NCI-H446 treated with DMSO at 0.1 percent for 48 hours (cell line): ENCODE measurements around the gene ZNF44.
"Not testable (repeated sequence)": the region's sequence is repeated elsewhere in the genome, so short reads cannot be mapped to it uniquely, and the experiment has no call there.

ENCODE experiments used
- DNase-seq: peaks from one replicate; lab custom pipeline; 2025; lab: John Stamatoyannopoulos, UW

ZNF44 gene

DNA sequence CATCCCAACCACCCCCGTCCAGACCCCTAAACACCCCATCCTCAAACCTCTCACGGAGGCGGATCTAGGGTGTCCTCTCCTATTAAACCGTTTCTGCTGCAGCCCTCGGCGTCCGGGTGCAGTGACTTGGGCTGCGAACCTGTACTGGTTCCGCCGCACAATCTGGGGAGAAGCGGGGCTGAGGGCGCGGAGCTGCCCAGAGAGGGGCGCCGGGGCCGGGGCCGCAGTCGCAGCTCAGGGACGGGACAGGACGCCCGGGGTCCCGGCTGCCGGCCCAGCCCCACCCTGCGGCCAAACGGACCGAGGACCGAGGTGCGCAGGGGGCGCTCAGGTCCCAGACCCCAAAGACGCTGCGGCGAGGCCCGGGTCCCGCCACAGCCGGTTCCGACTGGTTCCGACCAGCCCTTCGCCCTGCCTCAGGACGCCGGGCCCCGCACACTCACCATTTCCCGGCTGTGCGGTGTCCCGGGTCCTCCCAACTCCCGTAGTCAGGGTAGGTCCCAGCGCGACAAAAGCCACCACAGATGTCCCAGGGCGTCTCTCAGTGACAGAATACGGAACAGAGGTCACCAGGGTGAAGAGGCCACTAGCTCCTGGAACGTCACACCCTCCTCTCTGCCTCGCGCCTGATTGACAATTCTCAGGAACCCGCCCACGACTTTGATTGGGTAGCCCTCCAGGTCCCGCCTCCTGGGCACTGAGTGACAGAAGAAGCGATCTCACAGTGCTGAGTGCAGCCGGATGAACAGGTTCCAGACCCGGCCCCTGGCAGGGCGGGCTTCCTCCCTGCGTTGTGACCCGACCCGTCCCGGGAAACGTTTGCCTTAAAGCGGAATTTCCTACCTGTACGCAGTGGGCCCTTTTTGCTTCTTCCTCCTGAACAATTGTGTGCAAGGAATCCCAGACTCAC, at the start of gene ZNF44:
Gene ZNF44 (minus strand): TSS at position 635 of the 910 bp plus-strand sequence. CDS start 189 bp downstream, at position 446.
- DNase-seq: peak; percentile 69

DNA sequence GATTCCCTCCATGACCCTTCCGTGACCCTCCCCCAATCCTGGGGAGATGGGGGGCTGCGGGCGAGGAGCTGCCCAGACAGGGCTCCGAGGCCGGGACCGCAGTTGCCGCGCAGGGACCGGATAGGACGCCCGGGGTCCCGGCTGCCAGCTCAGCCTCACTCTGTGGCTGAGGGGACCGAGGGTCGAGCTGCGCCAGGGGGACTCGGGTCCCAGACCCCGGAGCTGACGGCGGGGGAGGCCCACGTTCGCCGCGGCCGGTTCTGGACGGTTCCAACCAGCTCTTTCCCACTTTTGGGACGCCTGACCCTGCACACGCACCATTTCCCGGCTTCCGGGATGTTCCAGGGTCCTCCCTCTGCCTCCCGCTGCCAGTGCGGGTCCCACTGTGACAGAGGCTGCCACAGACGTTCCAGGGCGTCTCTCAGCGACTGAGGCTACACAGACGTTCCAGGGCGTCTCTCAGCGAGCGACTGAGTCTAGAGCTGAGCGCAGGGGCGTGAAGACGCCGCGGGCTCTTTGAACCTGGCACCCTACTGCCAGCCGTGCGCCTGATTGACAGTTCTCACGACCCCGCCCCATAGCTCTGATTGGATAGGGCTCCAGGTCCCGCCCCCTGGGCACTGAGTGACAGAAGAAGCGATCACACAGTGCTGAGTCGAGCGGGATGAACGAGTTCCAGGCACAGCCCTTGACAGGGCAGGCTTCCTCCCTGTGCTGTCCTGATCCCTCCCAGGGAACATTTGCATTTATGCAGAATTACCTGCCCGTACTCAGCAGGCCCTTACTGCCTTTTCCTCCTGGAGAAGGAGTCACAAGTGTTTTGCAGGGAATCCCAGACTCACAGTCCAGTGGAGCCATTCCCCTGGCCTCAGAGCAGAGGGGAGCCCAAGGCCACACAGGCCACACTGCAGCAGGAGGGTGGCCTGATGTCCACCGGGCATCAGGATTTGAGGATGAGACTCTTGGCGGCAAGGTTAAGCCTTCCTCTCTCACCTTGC, 38.8 kb upstream of the ZNF44 start, which contains the start of gene ZNF563:
Gene ZNF563 (minus strand): TSS at position 472 of the 998 bp plus-strand sequence. CDS start 151 bp downstream, at position 321.
- DNase-seq: peak; percentile 25

GRCh38 chr19:12331211-12331941, 36.7 kb upstream of the ZNF44 start:
- DNase-seq: no peak

GRCh38 chr19:12330340-12330739, 35.7 kb upstream of the ZNF44 start:
- no peak for DNase-seq

DNA sequence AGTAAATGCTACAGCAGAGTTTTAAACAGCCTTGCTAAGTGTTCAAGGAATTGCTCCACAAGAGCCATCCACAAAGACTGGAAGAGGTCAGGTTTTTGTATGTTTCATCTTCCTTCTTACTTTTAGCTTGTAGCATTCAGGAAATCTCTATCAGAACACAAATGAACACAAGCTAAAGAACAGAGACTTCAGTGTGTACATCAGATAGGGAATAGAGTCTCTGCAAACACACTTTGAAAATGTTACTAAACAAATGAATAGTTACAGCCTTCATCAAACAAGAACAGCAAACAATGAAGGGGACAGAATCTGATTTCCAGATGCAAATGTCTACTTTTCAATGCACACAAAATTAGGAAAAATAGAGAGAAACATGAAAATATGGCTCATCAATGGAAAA, 31.0 kb upstream of the ZNF44 start:
- DNase-seq: no peak

DNA sequence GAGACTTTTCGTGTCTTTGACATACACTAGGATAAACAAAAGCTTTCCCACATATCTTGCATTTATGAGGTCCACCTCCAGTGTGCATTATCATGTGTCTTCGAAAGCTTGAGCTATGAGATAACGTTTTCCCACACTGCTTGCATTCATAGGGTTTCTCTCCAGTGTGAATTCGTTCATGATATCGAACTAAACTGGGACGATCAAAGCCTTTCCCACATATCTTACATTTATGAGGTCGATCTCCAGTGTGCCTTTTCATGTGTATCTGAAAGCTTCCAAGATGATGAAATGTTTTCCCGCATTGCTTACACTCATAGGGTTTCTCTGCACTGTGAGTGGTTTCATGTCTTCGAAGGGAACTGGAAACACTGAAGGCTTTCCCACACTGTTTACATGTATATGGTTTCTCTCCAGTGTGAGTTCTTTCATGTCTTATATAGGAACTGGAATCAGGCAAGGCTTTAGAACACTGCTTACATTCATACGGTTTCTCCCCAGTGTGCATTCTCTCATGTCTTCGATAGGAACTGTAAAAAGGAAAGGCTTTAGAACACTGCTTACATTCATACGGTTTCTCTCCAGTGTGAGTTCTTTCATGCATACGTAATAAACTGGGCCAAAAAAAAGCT, 24.2 kb upstream of the ZNF44 start:
- DNase-seq: no peak

DNA sequence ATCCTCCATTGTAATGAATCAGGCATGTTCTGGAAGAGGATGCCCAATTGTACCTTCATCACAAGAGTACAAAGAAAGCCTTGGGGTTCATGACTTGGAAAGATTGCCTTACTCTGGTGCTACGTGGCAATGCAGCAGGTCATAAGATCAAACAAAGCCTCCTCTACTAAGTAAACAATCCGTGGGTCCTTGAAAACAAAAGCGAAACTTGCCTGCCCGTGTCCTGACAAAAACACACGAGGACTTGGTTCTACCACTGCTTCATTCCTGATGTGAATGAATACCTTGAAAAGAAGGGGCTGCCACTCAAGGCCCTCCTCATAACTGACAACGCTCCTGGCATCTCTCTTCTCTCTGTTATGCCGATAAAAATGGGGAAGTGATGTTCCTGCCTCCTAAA, 19.9 kb upstream of the ZNF44 start:
- no peak for DNase-seq

GRCh38 chr19:12308891-12309290, 14.2 kb upstream of the ZNF44 start:
- DNase-seq: not testable (repeated sequence)

GRCh38 chr19:12295191-12295590, 508 bp upstream of the ZNF44 start:
- DNase-seq: no peak

DNA sequence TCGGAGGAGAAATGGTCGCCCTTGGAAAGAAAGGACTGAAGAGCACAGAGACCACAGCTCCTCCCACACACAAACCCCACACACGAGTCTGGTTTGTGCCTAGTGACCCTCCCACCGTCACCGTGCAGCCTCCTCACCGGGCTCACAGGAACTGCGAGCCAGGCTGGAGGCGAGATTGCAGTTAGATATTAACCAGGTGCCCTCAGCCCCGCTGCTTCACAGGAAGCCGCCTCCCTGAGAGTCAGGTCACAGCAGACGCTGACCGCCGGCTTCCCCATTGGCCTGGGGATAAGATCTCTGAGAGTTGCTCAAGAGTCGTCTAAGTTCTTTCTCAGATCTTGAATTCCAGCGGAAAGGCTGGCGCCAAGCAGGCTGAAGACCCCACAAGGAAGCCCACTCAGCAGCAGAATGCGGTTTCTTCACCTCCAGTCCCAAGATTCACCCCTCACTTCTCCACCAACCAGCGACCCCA, 870 bp downstream of the ZNF44 start:
- DNase-seq: no peak

DNA sequence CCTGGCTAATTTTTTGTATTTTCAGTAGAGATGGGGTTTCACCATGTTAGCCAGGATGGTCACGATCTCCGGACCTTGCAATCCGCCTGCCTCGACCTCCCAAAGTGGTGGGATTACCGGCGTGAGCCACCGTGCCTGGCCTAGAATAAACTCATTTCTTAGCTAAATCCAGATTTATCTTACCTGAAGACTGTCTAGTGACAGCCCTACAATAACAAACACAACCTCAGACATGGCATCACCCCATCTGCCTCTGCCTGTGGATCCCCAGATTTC, 5.0 kb downstream of the ZNF44 start:
- no peak for DNase-seq

DNA sequence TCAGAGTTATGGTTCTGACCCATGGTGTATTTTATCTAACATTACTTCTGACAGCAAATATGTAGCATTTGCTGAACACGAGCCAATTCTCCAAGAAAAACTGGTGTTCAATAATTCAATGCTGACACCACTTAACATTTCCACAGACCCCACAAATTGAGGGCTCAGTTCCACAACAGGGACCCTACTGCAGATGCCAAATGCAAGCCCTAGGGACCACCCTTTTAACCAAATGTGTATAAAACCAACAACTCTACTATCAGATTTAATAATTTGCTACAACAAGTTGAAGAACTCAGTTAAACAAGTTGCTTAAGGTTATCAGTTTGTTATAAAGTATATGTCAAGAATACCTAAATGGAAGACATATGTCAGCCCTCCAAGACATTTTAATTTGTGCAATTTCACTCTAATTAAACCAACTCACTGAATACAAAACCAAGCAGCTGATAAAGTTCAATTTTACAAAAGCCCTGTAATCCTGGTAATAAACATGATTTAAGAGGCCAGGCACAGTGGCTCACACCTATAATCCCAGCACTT, 6.7 kb downstream of the ZNF44 start:
- no peak for DNase-seq

GRCh38 chr19:12284631-12285030, 10.1 kb downstream of the ZNF44 start:
- DNase-seq: no peak

GRCh38 chr19:12284226-12284625, 10.5 kb downstream of the ZNF44 start:
- DNase-seq: no peak

DNA sequence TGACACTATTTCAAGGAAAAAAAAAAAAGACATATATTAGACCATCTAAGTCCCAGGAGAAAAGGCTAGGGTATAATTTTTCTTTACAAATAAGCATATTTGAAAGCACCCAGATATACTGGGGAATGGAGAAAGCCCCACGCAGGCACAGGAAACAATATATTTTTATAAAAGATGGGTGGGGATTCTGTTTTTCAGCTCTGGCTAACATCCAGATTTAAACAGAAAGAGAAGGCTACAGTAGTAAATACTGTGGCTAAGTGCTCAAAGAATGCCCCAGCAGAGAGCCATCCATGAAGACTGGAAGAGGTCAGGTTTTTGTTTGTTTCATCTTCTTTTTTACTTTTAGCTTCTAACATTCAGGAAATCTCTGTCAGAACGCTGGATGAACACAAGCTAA, 16.0 kb downstream of the ZNF44 start:
- DNase-seq: no peak

DNA sequence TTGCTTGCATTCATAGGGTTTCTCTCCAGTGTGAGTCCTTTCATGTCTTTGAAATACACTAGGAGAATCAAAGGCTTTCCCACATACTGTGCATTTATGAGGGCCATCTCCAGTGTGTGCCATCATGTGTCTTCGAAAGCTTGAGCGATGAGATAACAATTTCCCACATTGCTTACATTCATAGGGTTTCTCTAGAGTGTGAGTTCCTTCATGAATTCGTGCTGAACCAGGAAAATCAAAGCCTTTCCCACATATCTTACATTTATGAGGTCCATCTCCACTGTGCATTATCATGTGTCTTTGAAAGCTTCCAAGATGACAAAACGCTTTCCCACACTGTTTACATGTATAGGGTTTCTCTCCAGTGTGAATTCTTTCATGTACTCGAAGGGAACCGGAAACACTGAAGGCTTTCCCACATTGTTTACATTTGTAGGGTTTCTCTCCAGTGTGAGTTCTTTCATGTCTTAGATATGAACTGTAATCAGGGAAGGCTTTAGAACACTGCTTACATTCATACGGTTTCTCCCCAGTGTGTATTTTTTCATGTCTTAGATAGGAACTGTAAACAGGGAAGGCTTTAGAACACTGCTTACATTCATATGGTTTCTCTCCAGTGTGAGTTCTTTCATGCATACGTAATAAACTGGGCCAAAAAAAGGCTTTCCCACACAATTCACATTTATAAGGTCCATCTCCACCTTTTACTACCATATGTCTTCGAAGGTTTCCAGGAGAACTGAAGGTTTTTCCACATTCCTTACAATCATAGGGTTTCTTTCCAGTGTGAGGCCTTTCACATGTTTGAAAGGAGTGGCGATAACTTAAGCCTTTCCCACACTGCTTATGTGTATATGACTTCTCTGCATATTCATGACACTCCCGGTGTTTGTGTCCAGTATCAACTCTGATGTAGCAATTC, 21.4 kb downstream of the ZNF44 start:
- no peak for DNase-seq

GRCh38 chr19:12272386-12272785, 22.3 kb downstream of the ZNF44 start:
- no peak for DNase-seq

GRCh38 chr19:12270854-12271253, 23.8 kb downstream of the ZNF44 start:
- no peak for DNase-seq

- DNase-seq: no peak
Measured at GRCh38 chr19:12265921-12266704, 28.6 kb downstream of the ZNF44 start.
